ENCODE data around the gene ARID1B.

The ARID1B gene

DNA sequence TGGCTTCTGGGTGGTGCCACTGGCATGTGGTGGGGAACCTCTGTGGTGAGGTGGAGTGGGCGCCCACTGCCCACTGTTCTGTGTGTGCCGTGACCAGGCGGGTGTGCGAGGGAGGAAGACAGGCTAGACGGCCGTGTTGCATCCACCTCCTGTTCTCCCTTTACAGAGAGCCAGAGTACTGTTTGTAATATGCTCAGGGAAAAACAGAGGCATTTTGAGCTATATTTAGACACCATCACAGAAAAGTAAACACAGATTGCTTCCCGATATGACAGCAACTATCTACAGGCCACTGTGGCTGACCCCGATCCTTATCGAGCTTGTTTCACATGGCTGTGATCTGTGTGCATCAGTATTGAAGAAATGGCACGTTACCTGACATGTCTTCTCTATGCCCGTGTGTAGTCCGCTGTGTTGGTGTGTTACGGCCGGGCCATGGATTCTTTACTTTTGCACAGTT is 45.6 kb downstream of the ARID1B start:
- Histone ChIP-seq H3K9ac (ENCODE audit: low read length) (no peak overlapping the region), H3K9me3 (ENCODE audit: control insufficient read depth, low read length) (no peaks in the 10 kb centered on the region), H3K4me1 (ENCODE audit: control insufficient read depth, insufficient read depth, low read length) (peaks cover 10% of the 10 kb centered on the region), H3K4me3 (ENCODE audit: low read length) (no peak overlapping the region), H3K27me3 (ENCODE audit: control insufficient read depth, insufficient read depth, low read length) (no peaks in the 10 kb centered on the region), H3K36me3 (ENCODE audit: control insufficient read depth, insufficient read depth, low read length) (no peaks in the 10 kb centered on the region)

DNA sequence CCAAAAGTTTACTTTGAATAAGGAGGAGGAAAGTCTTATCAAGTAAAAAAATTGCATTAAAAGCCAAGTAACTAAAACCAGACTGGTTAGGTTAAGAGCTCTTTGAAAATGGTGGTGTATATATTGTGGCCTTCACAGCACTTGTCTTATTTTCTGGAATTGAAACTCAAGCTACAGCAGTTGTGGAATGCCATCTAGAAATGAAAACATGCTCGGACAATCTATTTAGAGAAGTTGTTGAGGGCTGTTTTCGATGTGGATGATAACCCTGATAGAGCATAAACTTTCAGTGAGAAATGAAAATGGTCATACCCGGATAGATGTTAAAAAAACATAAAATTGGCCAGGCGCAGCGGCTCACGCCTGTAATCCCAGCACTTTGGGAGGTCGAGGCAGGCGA is 47.0 kb downstream of the ARID1B start:
- Histone ChIP-seq H3K9ac (ENCODE audit: low read length) (no peak overlapping the region), H3K4me1 (ENCODE audit: control insufficient read depth, insufficient read depth, low read length) (peaks cover 10% of the 10 kb centered on the region), H3K27me3 (ENCODE audit: control insufficient read depth, insufficient read depth, low read length) (no peaks in the 10 kb centered on the region), H3K36me3 (ENCODE audit: control insufficient read depth, insufficient read depth, low read length) (no peaks in the 10 kb centered on the region), H3K9me3 (ENCODE audit: control insufficient read depth, low read length) (no peaks in the 10 kb centered on the region), H3K4me3 (ENCODE audit: low read length) (no peak overlapping the region)

DNA sequence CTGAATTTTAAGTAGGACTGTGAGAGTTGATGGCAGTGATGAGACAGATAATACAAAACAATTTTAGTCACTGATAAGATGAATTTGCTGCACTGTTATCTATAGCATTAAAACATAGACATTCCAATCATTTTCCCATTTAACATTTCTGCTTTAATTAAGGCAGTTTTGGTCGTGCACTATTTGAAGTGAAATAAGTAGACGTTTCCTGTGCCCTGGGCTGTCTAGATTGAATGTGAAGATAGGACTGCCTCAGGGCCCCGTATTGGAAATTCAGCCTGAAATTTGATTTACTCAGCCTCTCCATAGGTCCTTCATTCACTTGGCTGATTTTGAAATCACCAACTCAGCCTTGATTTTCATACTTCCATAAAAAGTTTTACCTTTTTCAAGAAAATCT is 48.3 kb downstream of the ARID1B start:
- Histone ChIP-seq H3K36me3 (ENCODE audit: control insufficient read depth, insufficient read depth, low read length) (no peaks in the 10 kb centered on the region), H3K4me1 (ENCODE audit: control insufficient read depth, insufficient read depth, low read length) (peaks cover 10% of the 10 kb centered on the region), H3K9ac (ENCODE audit: low read length) (no peak overlapping the region), H3K27me3 (ENCODE audit: control insufficient read depth, insufficient read depth, low read length) (no peaks in the 10 kb centered on the region), H3K9me3 (ENCODE audit: control insufficient read depth, low read length) (no peaks in the 10 kb centered on the region), H3K4me3 (ENCODE audit: low read length) (no peak overlapping the region)

DNA sequence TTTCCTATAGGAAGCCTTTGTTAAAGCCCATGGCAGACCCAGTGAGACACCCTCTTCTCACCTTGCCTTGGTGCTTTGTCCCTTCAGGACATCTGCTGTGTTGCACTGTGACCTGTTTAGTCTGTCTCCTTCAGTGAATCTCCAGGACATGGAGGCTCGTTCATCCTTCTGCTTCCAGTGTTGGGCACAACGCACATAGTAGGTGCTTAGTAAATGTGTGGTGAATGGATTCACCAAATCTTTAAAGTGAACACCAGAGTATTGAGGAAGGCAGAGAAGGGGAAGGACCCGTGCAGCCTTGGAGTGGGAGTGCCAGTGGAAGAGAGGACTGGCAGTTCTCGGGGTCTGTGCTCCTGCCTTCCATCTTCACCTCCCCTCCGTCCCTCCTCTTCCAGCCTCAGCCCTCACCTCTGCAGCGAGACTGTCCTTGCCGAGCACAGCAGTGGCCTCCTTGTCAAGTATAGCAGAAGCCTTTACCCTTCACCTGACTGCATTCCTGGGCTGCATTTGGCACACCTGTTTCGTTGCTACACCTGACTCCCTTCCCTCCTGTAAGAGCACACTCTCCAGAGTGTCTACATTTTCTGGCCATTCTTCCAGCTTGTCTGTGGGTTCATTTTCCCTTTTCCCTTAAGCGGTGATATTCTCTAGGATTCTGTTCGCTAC is 49.2 kb downstream of the ARID1B start:
- no peaks in the 10 kb centered on the region for H3K36me3 ChIP-seq (ENCODE audit: control insufficient read depth, insufficient read depth, low read length)
- peaks cover 10% of the 10 kb centered on the region for H3K4me1 ChIP-seq (ENCODE audit: control insufficient read depth, insufficient read depth, low read length)
- no peaks in the 10 kb centered on the region for H3K27me3 ChIP-seq (ENCODE audit: control insufficient read depth, insufficient read depth, low read length)
- H3K9ac ChIP-seq (ENCODE audit: low read length), result no peak overlapping the region
- no peaks in the 10 kb centered on the region for H3K9me3 ChIP-seq (ENCODE audit: control insufficient read depth, low read length)
- H3K4me3 ChIP-seq (ENCODE audit: low read length), result no peak overlapping the region

DNA sequence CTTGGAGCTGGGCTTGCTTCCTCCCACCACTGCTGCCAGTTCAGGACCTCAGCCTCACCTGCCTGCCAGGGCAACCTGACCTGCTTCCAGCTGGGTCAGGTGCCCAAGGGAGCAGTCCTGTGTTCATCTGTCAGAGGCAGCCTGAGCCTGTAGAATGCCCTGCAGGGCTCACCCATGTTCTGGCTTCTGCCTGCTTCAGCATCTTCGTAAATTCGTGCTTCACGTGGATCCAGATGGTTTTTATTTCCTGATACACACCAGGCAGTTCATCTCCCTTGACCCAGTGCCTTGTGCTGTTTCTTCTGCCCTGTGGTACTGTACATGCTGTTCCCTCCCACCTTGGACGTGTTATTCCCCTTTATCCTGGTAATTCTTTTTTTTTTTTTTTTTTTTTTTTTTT is 50.2 kb downstream of the ARID1B start:
- no peak overlapping the region for H3K4me3 ChIP-seq (ENCODE audit: low read length)

DNA sequence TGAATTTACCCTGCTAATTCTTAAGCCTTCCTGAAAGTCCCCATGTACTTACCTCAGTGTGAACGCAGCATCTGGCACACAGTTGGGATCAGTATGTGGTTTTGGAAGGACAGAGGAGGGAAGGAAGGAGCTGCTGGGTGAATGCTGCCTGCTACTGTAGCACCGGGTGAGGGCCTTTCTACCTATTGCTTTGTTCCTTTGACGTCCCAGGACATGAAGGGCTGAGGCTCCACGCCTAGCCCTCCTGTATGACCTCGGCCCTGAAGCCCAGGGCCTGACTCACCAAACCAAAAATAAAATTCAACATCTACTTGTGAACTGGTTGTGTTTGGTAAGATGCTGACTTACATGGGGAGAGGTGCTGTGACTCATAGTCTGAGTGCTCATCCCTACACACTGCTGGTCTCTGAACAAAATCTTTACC is 51.1 kb downstream of the ARID1B start:
- Histone ChIP-seq H3K27me3 (ENCODE audit: control insufficient read depth, insufficient read depth, low read length) (no peaks in the 10 kb centered on the region), H3K9ac (ENCODE audit: low read length) (no peak overlapping the region), H3K36me3 (ENCODE audit: control insufficient read depth, insufficient read depth, low read length) (no peaks in the 10 kb centered on the region), H3K9me3 (ENCODE audit: control insufficient read depth, low read length) (no peaks in the 10 kb centered on the region), H3K4me1 (ENCODE audit: control insufficient read depth, insufficient read depth, low read length) (peaks cover 4% of the 10 kb centered on the region), H3K4me3 (ENCODE audit: low read length) (no peak overlapping the region)

More for the DNA sequence above, 50.2 kb downstream of the ARID1B start:
- no peaks in the 10 kb centered on the region for H3K36me3 ChIP-seq (ENCODE audit: control insufficient read depth, insufficient read depth, low read length)
- no peak overlapping the region for H3K9ac ChIP-seq (ENCODE audit: low read length)
- H3K4me1 ChIP-seq (ENCODE audit: control insufficient read depth, insufficient read depth, low read length), result peaks cover 7% of the 10 kb centered on the region
- no peaks in the 10 kb centered on the region for H3K27me3 ChIP-seq (ENCODE audit: control insufficient read depth, insufficient read depth, low read length)
- H3K9me3 ChIP-seq (ENCODE audit: control insufficient read depth, low read length), result no peaks in the 10 kb centered on the region

DNA sequence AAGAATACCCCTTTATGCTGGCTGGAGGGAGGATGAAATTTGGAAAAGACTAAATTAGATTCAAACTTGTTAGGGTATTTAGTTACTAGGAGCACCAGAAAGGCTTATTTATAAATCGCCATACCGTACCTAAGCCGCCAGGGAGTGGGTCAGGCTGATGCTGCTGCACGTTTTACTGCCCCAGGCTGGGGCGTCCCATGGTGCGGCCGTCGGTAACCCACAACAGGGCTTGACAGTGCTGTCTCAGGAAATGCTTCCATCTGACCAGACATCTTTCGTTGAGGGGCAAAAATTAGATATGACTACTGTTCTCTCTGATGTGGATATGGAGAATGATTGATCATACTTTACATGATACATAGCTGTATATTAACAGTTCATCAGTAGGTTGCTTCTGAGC is 52.9 kb downstream of the ARID1B start:
- H3K9me3 ChIP-seq (ENCODE audit: control insufficient read depth, low read length), result no peaks in the 10 kb centered on the region
- no peaks in the 10 kb centered on the region for H3K27me3 ChIP-seq (ENCODE audit: control insufficient read depth, insufficient read depth, low read length)
- H3K9ac ChIP-seq (ENCODE audit: low read length), result no peak overlapping the region
- no peaks in the 10 kb centered on the region for H3K36me3 ChIP-seq (ENCODE audit: control insufficient read depth, insufficient read depth, low read length)
- peaks cover 4% of the 10 kb centered on the region for H3K4me1 ChIP-seq (ENCODE audit: control insufficient read depth, insufficient read depth, low read length)
- no peak overlapping the region for H3K4me3 ChIP-seq (ENCODE audit: low read length)

DNA sequence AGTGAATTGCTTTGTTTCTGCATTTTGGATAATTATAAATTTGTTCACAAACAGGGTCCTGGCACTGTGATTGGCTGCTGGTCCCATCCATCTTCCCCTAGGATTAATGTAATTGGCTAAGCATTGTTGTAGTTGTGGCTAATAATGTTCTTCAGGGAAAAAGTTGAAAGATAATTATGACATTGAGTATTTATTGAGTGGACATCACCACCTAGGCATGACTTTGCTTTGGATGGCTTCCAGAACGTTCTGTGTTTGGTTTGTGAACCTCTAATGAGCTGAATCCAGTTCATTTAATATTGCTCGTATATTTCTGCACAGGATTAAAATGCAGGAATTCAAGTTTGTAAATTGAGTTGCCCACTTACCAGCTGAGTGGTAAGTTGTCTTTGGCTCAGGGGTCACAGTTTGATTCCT is 55.1 kb downstream of the ARID1B start:
- no peaks in the 10 kb centered on the region for H3K36me3 ChIP-seq (ENCODE audit: control insufficient read depth, insufficient read depth, low read length)
- no peaks in the 10 kb centered on the region for H3K27me3 ChIP-seq (ENCODE audit: control insufficient read depth, insufficient read depth, low read length)
- peaks cover 3% of the 10 kb centered on the region for H3K4me1 ChIP-seq (ENCODE audit: control insufficient read depth, insufficient read depth, low read length)
- H3K9ac ChIP-seq (ENCODE audit: low read length), result no peak overlapping the region
- no peaks in the 10 kb centered on the region for H3K9me3 ChIP-seq (ENCODE audit: control insufficient read depth, low read length)
- H3K4me3 ChIP-seq (ENCODE audit: low read length), result no peak overlapping the region

DNA sequence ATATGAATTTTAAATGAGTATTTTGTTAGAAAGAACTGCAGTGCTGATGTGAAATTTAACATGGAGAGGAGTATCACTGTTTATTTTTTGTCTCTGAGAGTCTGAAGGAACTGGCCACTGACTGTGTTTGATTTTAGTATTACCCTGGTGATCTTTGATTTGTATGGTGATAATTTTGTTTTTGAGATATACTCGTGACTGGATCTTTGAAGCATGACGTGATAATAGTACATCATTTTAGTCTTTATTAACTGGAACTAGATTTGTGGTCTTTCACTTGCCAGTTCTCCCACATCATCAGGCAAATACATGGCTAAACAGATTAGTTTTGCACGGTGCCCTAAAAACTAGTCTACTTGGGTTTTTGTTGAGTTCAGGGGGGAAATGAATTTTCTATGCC is 55.5 kb downstream of the ARID1B start:
- H3K9me3 ChIP-seq (ENCODE audit: control insufficient read depth, low read length), result no peaks in the 10 kb centered on the region
- no peak overlapping the region for H3K4me3 ChIP-seq (ENCODE audit: low read length)
- H3K36me3 ChIP-seq (ENCODE audit: control insufficient read depth, insufficient read depth, low read length), result no peaks in the 10 kb centered on the region
- no peak overlapping the region for H3K9ac ChIP-seq (ENCODE audit: low read length)
- H3K4me1 ChIP-seq (ENCODE audit: control insufficient read depth, insufficient read depth, low read length), result no peaks in the 10 kb centered on the region
- no peaks in the 10 kb centered on the region for H3K27me3 ChIP-seq (ENCODE audit: control insufficient read depth, insufficient read depth, low read length)

DNA sequence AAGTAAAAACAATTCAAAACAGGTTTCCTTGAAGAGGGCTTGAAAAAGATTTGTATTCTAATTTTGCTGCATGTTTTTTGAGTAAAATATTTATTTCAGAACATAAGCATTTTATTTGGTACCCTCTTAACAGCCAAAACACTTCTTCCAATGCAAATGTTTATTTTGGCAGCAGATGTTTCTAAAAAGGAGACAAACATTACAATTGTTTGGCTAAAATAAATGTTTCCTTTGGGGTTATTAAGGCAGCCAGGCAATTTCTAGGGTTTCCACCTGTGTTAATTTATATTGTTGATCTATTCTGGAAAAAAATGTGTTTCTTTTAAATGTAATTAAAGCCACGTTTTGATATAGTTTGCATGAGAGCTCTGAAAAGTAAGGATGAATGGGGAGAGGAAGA is 56.6 kb downstream of the ARID1B start:
- no peaks in the 10 kb centered on the region for H3K4me1 ChIP-seq (ENCODE audit: control insufficient read depth, insufficient read depth, low read length)

DNA sequence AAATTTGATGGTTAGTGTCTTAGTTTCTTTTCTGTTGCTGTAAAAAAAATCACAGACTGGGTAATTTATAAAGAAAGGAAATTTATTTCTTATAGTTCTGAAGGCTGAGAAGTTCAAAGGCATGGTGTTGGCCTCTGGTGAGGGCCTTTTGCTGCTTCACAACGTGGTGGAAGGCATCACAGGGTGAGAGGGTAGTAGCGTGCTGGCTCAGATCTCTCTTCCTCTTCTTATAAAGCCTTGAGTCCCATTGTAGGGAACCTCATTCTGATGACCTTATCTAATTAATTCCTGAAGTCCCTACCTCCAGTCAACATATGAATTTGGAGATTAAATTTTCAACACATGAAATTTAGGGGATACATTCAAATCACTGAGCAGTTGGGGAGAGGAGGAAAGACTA is 62.0 kb downstream of the ARID1B start:
- H3K9ac ChIP-seq (ENCODE audit: low read length), result no peak overlapping the region
- no peaks in the 10 kb centered on the region for H3K9me3 ChIP-seq (ENCODE audit: control insufficient read depth, low read length)
- H3K4me3 ChIP-seq (ENCODE audit: low read length), result no peak overlapping the region
- H3K36me3 ChIP-seq (ENCODE audit: control insufficient read depth, insufficient read depth, low read length), result no peaks in the 10 kb centered on the region
- H3K27me3 ChIP-seq (ENCODE audit: control insufficient read depth, insufficient read depth, low read length), result no peaks in the 10 kb centered on the region
- peaks cover 15% of the 10 kb centered on the region for H3K4me1 ChIP-seq (ENCODE audit: control insufficient read depth, insufficient read depth, low read length)

More for the DNA sequence above, 56.6 kb downstream of the ARID1B start:
- Histone ChIP-seq H3K4me3 (ENCODE audit: low read length) (no peak overlapping the region), H3K9ac (ENCODE audit: low read length) (no peak overlapping the region), H3K9me3 (ENCODE audit: control insufficient read depth, low read length) (no peaks in the 10 kb centered on the region), H3K27me3 (ENCODE audit: control insufficient read depth, insufficient read depth, low read length) (no peaks in the 10 kb centered on the region), H3K36me3 (ENCODE audit: control insufficient read depth, insufficient read depth, low read length) (no peaks in the 10 kb centered on the region)

DNA sequence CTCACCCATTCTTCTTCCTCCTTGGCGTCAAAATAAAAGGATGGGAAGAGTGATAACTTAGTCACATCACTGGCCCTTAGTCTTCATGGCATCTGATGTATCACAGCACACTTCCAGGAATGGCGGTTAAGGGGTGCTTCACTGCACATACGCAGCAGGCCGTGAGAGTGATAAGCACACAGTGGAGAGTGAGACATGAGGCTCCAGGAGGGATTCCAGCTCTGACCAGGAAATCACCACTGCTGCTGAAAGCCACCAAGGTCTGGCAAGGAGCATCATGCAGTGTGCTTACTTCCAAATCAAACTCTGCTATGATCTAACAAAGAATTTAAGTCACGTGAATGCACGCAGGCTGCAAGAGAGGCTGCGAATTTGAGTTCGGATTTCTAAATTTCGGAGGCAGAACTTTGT is 62.4 kb downstream of the ARID1B start:
- Histone ChIP-seq H3K4me3 (ENCODE audit: low read length) (no peak overlapping the region), H3K4me1 (ENCODE audit: control insufficient read depth, insufficient read depth, low read length) (peaks cover 15% of the 10 kb centered on the region), H3K9me3 (ENCODE audit: control insufficient read depth, low read length) (no peaks in the 10 kb centered on the region), H3K9ac (ENCODE audit: low read length) (no peak overlapping the region), H3K36me3 (ENCODE audit: control insufficient read depth, insufficient read depth, low read length) (no peaks in the 10 kb centered on the region), H3K27me3 (ENCODE audit: control insufficient read depth, insufficient read depth, low read length) (no peaks in the 10 kb centered on the region)

DNA sequence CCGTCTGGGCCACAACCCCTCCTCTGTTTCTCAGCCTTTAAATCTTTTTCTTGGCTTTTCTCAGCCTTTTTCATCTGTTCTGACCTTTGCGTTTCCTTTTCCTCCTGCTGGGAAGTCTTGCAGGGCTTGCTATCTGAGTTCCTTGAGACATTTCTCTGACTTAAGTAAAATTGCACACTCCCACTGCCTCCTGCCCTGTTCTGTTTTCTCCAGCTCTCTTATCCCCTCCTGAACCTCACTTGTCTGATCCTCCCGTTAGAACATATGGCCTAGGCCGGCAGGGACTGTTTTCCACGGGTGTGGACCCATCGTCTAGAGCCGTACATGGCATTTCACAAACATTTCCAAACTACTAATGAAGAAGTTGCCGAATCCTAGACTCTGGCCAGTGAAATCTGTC is 63.0 kb downstream of the ARID1B start:
- Histone ChIP-seq H3K9me3 (ENCODE audit: control insufficient read depth, low read length) (no peaks in the 10 kb centered on the region), H3K36me3 (ENCODE audit: control insufficient read depth, insufficient read depth, low read length) (no peaks in the 10 kb centered on the region), H3K4me1 (ENCODE audit: control insufficient read depth, insufficient read depth, low read length) (peaks cover 15% of the 10 kb centered on the region), H3K27me3 (ENCODE audit: control insufficient read depth, insufficient read depth, low read length) (no peaks in the 10 kb centered on the region), H3K4me3 (ENCODE audit: low read length) (no peak overlapping the region), H3K9ac (ENCODE audit: low read length) (no peak overlapping the region)

Measured in mucosa of stomach (tissue), 1 donor.